Ascending aorta (tissue), 2 donors: ENCODE results near the gene TRIO. TPM values are rescaled to one million over a fixed set of nuclear protein-coding genes. Genes with fewer than 3 reads are reported as not detected.

ENCODE experiments used
- DNase-seq, 2 donors: peaks; one replicate each; pipeline ENCODE4 v3.0.0-alpha.2; 2019; ENCODE audit warnings: low spot score in 2 of 2
- H3K27ac ChIP-seq, 2 donors: fragments of 200-600 bp; sonication (generic); one replicate each; pipeline ENCODE4 v1.5.1; 2016 to 2017; ENCODE audit warnings: mild to moderate bottlenecking in 1 of 2
- H3K27me3 ChIP-seq: fragments of 200-600 bp; sonication (generic); one replicate; pipeline ENCODE4 v1.5.1; 2017
- H3K36me3 ChIP-seq, 2 donors: fragments of 200-600 bp; sonication (generic); one replicate each; pipeline ENCODE4 v1.5.1; 2016
- H3K4me1 ChIP-seq, 2 donors: fragments of 200-600 bp; sonication (generic); one replicate each; pipeline ENCODE4 v1.5.1; 2016 to 2017; ENCODE audit warnings: mild to moderate bottlenecking in 1 of 2
- H3K4me3 ChIP-seq, 2 donors: fragments of 200-600 bp; sonication (generic); one replicate each; pipeline ENCODE4 v1.5.1; 2016 to 2017; ENCODE audit warnings: mild to moderate bottlenecking in 1 of 2
- H3K9me3 ChIP-seq, 2 donors: fragments of 200-600 bp; sonication (generic); one replicate each; pipeline ENCODE4 v1.5.1; 2016
- intact Hi-C: fragments of 100-400 bp; cut with DNase I; formaldehyde crosslinking; loops from one replicate; pipeline ENCODE4 v1.15.1; 2023
- total RNA-seq: library from RNA; depleted of rRNA; stranded (reverse); fragments of >200 nt; gene quantifications from one replicate; pipeline ENCODE4 v1.1.0, GENCODE V29; 2016
- TF ChIP-seq, protein P1 (sequence below), 3 experiments: fragments of 200-600 bp in 2 of 3; fragments of 450-650 bp in 1 of 3; sonication (generic) in 2 of 3; IDR thresholded peaks; one replicate each; pipeline ENCODE4 v1.5.1; 2016 to 2019; ENCODE audit warnings: antibody characterized with exemption in 3 of 3, mild to moderate bottlenecking in 1 of 3, moderate library complexity in 1 of 3

Gene TRIO
- total RNA-seq, 1 donor from 2014 or later = 262 TPM

DNA sequence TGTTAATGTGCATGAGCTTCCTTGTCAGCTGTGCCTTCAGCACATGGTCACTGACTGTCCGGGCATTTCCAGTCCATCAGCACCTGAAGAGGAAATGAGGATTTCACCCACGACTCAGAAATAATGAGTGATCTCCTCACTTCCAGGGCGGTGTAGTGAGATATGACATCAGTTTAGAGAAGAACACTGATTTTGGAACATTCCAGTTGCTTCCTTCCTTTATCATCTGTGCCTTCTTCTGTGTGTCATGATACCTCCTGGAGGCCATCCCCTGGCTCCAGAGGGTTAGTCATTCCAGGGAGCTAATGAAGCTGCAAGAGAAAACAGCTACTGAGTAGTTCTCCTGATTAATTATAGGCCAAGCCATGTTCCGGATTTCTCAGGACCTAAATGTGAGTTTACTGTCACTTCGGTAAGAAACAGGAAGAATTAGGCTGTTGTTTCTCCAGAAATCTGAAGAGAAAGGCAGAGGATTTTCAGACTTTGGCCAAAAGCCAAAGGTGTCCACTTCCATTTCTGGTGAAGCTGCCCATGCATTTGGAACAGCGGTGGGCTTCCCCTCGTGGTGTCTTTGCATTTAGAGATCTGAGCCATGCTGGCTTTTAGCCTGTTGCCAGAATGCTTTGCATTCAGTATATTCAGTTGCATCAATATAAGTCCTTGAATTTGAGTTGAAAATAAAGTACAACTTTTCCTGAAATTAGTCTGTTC, 277.1 kb downstream of the TRIO start:
- H3K9me3 ChIP-seq = no peaks in the 10 kb centered on the region
- no peak overlapping the region for H3K27ac ChIP-seq
- intact Hi-C loops = no loop called here
- H3K27me3 ChIP-seq = no peaks in the 10 kb centered on the region
- H3K4me1 ChIP-seq = no peaks in the 10 kb centered on the region
- no peak overlapping the region for H3K4me3 ChIP-seq
- TF ChIP-seq, protein P1, sequence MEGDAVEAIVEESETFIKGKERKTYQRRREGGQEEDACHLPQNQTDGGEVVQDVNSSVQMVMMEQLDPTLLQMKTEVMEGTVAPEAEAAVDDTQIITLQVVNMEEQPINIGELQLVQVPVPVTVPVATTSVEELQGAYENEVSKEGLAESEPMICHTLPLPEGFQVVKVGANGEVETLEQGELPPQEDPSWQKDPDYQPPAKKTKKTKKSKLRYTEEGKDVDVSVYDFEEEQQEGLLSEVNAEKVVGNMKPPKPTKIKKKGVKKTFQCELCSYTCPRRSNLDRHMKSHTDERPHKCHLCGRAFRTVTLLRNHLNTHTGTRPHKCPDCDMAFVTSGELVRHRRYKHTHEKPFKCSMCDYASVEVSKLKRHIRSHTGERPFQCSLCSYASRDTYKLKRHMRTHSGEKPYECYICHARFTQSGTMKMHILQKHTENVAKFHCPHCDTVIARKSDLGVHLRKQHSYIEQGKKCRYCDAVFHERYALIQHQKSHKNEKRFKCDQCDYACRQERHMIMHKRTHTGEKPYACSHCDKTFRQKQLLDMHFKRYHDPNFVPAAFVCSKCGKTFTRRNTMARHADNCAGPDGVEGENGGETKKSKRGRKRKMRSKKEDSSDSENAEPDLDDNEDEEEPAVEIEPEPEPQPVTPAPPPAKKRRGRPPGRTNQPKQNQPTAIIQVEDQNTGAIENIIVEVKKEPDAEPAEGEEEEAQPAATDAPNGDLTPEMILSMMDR (IDR thresholded peaks at IDR 0.05) = no peak
- DNase-seq = no peak
- peaks cover 22 to 62% of the 10 kb centered on the region in 2 donors for H3K36me3 ChIP-seq

DNA sequence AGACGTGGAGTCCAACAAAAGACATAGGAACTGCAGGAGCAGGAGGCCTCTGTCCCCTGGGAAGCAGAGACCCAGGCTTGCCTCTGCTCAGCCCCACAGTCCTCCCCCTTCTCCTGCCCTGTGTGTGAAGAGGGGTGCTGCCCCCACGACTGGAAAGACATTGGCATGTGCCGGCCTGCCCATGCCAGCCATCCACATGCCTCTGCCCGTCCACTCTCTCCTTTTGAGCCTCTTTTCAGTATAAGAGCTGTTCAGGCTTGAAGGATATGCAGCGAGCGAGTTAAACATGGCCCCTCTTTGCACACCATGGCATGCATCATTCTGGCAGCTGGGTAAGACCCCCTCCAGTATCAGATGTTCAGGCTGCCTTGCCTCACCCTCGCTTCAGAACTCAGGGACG, 278.7 kb downstream of the TRIO start:
- no peaks in the 10 kb centered on the region for H3K4me1 ChIP-seq
- no peaks in the 10 kb centered on the region for H3K27me3 ChIP-seq
- no peak for DNase-seq
- no peak overlapping the region for H3K27ac ChIP-seq
- TF ChIP-seq, protein P1 (IDR thresholded peaks at IDR 0.05) = no peak
- H3K4me3 ChIP-seq = no peak overlapping the region
- H3K36me3 ChIP-seq = peaks cover 14 to 74% of the 10 kb centered on the region in 2 donors
- no peaks in the 10 kb centered on the region for H3K9me3 ChIP-seq
- intact Hi-C loops = no loop called here

DNA sequence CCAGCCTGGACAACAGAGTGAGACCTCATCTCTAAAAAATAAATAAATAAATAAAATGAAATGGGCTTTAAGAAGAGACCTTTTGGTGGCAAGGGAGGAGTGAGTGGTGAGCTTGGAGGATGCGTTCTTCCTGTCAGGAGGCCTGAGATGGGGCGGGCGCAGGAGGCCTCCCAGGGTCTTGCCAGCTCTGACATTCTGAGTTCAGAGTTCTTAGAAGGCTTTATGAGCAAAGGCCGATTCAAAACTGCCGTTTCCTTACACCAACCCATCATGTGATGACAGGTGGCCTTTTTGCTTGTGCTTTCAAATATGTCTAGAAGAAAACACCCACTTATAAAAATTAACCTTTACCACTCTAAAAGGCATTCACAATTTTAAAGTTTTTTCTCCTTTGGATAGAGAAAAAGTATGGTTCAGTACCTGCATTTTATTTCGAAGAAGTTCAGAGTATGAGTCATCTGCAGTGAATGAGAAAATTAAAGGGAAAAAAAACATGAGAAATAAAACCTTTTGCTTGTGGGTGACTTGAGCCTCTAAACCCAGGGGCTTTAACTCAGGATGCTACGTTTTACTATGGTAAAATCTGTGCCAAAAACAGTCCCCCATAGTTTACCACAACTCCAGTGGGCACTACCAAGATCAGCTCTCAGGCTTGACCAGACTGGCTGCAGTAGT, 281.0 kb downstream of the TRIO start:
- DNase-seq = no peak
- TF ChIP-seq, protein P1 (IDR thresholded peaks at IDR 0.05) = no peak
- intact Hi-C loops = no loop called here
- H3K4me3 ChIP-seq = no peak overlapping the region
- H3K27ac ChIP-seq = no peak overlapping the region
- H3K4me1 ChIP-seq = peaks cover 0 to 5% of the 10 kb centered on the region in 2 donors
- H3K27me3 ChIP-seq = no peaks in the 10 kb centered on the region
- H3K9me3 ChIP-seq = no peaks in the 10 kb centered on the region
- H3K36me3 ChIP-seq = peaks cover 9 to 66% of the 10 kb centered on the region in 2 donors

DNA sequence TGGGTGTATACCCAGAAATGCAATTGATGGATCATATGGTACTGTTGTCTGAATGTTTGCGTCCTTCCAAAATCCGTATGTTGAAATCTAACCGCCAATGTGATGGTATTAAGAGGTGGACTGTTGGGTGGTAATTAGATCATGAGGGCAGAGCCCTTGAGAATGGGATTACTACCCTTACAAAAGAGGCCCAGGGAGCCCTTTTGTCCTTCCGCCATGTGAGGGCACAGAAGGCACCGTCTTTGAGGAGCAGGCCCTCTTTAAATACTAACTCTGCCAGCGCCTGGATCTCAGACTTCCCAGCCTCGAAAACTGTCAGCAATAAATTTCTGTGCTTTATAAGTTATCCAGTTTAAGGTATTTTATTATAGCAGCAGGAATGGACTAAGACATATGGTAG, 282.4 kb downstream of the TRIO start:
- TF ChIP-seq, protein P1 (IDR thresholded peaks at IDR 0.05) = no peak
- Histone ChIP-seq H3K36me3 (peaks cover 4 to 52% of the 10 kb centered on the region in 2 donors), H3K27ac (no peak overlapping the region), H3K4me3 (no peak overlapping the region), H3K4me1 (peaks cover 0 to 5% of the 10 kb centered on the region in 2 donors), H3K27me3 (no peaks in the 10 kb centered on the region), H3K9me3 (no peaks in the 10 kb centered on the region)
- intact Hi-C loops = no loop called here
- no peak for DNase-seq

DNA sequence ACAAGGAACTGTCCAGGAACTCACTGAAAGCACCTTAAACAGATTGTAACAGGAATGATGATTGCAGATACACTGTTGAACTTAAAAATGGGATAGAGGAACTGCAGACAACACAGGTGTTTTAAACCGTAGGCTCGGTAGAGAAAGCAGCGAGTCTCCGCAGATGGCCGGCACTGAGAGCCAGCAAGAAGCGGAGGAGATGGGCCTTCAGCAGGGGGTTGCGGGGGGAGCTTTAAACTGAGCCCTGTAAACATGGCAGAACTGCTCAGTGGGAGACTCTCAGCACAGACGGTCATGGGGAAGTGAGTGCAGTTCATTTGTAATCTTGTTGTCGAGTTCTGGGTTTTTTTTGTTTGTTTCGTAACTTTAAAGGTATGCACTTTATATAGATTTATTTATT, 283.4 kb downstream of the TRIO start:
- Histone ChIP-seq H3K9me3 (no peaks in the 10 kb centered on the region), H3K4me3 (no peak overlapping the region), H3K27ac (no peak overlapping the region), H3K36me3 (peaks cover 4 to 43% of the 10 kb centered on the region in 2 donors), H3K4me1 (peaks cover 0 to 5% of the 10 kb centered on the region in 2 donors), H3K27me3 (no peaks in the 10 kb centered on the region)
- intact Hi-C loops = no loop called here
- TF ChIP-seq, protein P1 (IDR thresholded peaks at IDR 0.05) = no peak
- DNase-seq = no peak
